HepG2 (cell line): Measurements from ENCODE around the gene SUSD3. TPM values are rescaled to one million over a fixed set of nuclear protein-coding genes. Genes with fewer than 3 reads are reported as not detected.
A peak's percentile ranks its signal among the peaks of the same experiment; 100 is the strongest.

Experiments used
- ATAC-seq: fragments of 200-7000 bp; cut with Tn5 transposase; 3 replicates; pipeline ENCODE4 v1.9.1; 2020; ENCODE audit warnings: mild to moderate bottlenecking, moderate library complexity
- BruUV-seq: library from RNA; stranded (reverse); fragments of 400-500 nt; replicated peaks from 2 replicates; lab custom pipeline; 2021; lab: Mats Ljungman, UMichigan
- CTCF ChIA-PET: fragments of 300-600 bp; formaldehyde crosslinking; extraction: SDS; loops from one replicate; lab custom pipeline; 2021; ENCODE audit warnings: low total read pairs, inconsistent platforms, low intra/inter-chr PET ratio; lab: Yijun Ruan, JAX
- POLR2A ChIA-PET: fragments of 350-600 bp; sonication (Branson Sonifier 250); formaldehyde crosslinking; loops from one replicate; lab custom pipeline; 2020; ENCODE audit warnings: antibody characterized with exemption, inconsistent platforms; lab: Yijun Ruan, JAX
- DNase-seq: peaks from one replicate; pipeline ENCODE4 v3.0.0-alpha.2; 2015; ENCODE audit warnings: low spot score
- FAIRE-seq: peaks from 3 replicates; lab custom pipeline; 2011; peaks lifted over from hg19 to GRCh38; lab: Jason Lieb, UNC
- H2AFZ ChIP-seq: one replicate; pipeline ENCODE4 v1.6.1; 2011; ENCODE audit warnings: low read length, inconsistent platforms
- H3K27ac ChIP-seq: fragments of 300-600 bp; 3 replicates; pipeline ENCODE4 v1.8.0; 2011; ENCODE audit warnings: mixed run types, mild to moderate bottlenecking, mixed read lengths, low read length, inconsistent platforms; ENCODE audit not compliant: insufficient read depth; ENCODE audit errors: extremely low read length
- H3K27me3 ChIP-seq, 2 experiments: fragments of 200-600 bp in 1 of 2; 2 replicates in 1 of 2; 3 replicates in 1 of 2; pipeline versions ENCODE4 v1.6.0 to v1.8.0; 2011; ENCODE audit warnings: low read length in 2 of 2, mild to moderate bottlenecking in 2 of 2, moderate library complexity in 2 of 2, inconsistent platforms in 1 of 2; ENCODE audit not compliant: insufficient read depth in 2 of 2, control insufficient read depth in 1 of 2
- H3K36me3 ChIP-seq, 2 experiments: fragments of 200-600 bp in 1 of 2; replicated peaks in 1 of 2; 2 replicates in 1 of 2; 3 replicates in 1 of 2; pipeline versions ENCODE4 v1.5.1 to v1.8.0; 2011; ENCODE audit warnings: low read length in 2 of 2, inconsistent platforms in 1 of 2; ENCODE audit not compliant: insufficient read depth in 2 of 2, control insufficient read depth in 1 of 2
- H3K4me1 ChIP-seq: 2 replicates; pipeline ENCODE4 v1.5.1; 2012; ENCODE audit warnings: low read length, inconsistent platforms; ENCODE audit not compliant: insufficient read depth
- H3K4me2 ChIP-seq: 2 replicates; pipeline ENCODE4 v1.6.0; 2011; ENCODE audit warnings: low read depth, low read length, inconsistent platforms
- H3K4me3 ChIP-seq, 3 experiments: fragments of 200-600 bp in 1 of 3; sonication (generic), shearing (Covaris generic) in 1 of 3; replicated peaks in 1 of 3; 2 replicates each; pipeline ENCODE4 v1.5.1; 2011 to 2016; ENCODE audit warnings: low read length in 3 of 3, inconsistent platforms in 2 of 3, low read depth in 2 of 3, mild to moderate bottlenecking in 2 of 3, control low read depth in 1 of 3, mixed read lengths in 1 of 3; ENCODE audit not compliant: insufficient read depth in 1 of 3
- H3K79me2 ChIP-seq: one replicate; pipeline ENCODE4 v1.6.1; 2011; ENCODE audit warnings: low read length, inconsistent platforms; ENCODE audit not compliant: insufficient read depth
- H3K9ac ChIP-seq: 2 replicates; pipeline ENCODE4 v1.6.0; 2011; ENCODE audit warnings: mild to moderate bottlenecking, low read depth, low read length, inconsistent platforms; ENCODE audit not compliant: insufficient read depth
- H3K9me3 ChIP-seq: 2 replicates; pipeline ENCODE4 v1.5.1; 2012; ENCODE audit warnings: mild to moderate bottlenecking, low read length
- H4K20me1 ChIP-seq: 2 replicates; pipeline ENCODE4 v1.6.0; 2011; ENCODE audit warnings: inconsistent platforms, mild to moderate bottlenecking, low read length, moderate library complexity; ENCODE audit not compliant: insufficient read depth
- CSRNP2 ChIP-seq: sonication (generic); formaldehyde crosslinking; conservative IDR thresholded peaks from 2 replicates; pipeline ENCODE4 v1.8.0; 2022; ENCODE audit warnings: low read depth, missing genetic modification reagents
- EED ChIP-seq: sonication (generic); formaldehyde crosslinking; IDR thresholded peaks from 2 replicates; pipeline ENCODE4 v1.5.0; 2020; ENCODE audit warnings: mild to moderate bottlenecking, missing genetic modification reagents
- HNF4A ChIP-seq: sonication (generic); formaldehyde crosslinking; IDR thresholded peaks from 2 replicates; pipeline ENCODE4 v1.4.0; 2020; ENCODE audit warnings: missing genetic modification reagents
- JUND ChIP-seq: sonication (generic); formaldehyde crosslinking; IDR thresholded peaks from 2 replicates; pipeline ENCODE4 v1.8.0; 2022; ENCODE audit warnings: mild to moderate bottlenecking, missing genetic modification reagents
- KLF13 ChIP-seq: sonication (generic); formaldehyde crosslinking; IDR thresholded peaks from 2 replicates; pipeline ENCODE4 v1.4.0; 2020; ENCODE audit warnings: mild to moderate bottlenecking, missing genetic modification reagents
- NR0B2 ChIP-seq: sonication (generic); formaldehyde crosslinking; IDR thresholded peaks from 2 replicates; pipeline ENCODE4 v1.4.0; 2020; ENCODE audit warnings: mild to moderate bottlenecking, missing genetic modification reagents
- SAP130 ChIP-seq: IDR thresholded peaks from 2 replicates; pipeline ENCODE4 v1.6.1; 2016; ENCODE audit warnings: low read depth
- TEAD3 ChIP-seq: optimal IDR thresholded peaks from 2 replicates; pipeline ENCODE3; 2016; ENCODE audit warnings: borderline replicate concordance
- ZFY ChIP-seq: sonication (generic); formaldehyde crosslinking; IDR thresholded peaks from 2 replicates; pipeline ENCODE4 v1.4.0; 2020; ENCODE audit warnings: missing genetic modification reagents
- ZNF263 ChIP-seq: sonication (generic); formaldehyde crosslinking; IDR thresholded peaks from 2 replicates; pipeline ENCODE4 v1.4.0; 2020; ENCODE audit warnings: missing genetic modification reagents
- ZNF788 ChIP-seq: sonication (generic); formaldehyde crosslinking; IDR thresholded peaks from 2 replicates; pipeline ENCODE4 v1.5.0; 2020; ENCODE audit warnings: mild to moderate bottlenecking, missing genetic modification reagents, borderline replicate concordance
- WGBS: methylation state at CpG from one replicate; pipeline ENCODE4 v1.1.6; 2017; ENCODE audit warnings: low lambda C conversion rate; 5-methylcytosine and 5-hydroxymethylcytosine counted together
- in situ Hi-C: cut with HindIII; loops from 2 replicates; pipeline ENCODE4 v1.10.0; 2017; ENCODE audit warnings: low pct_unique_long_range_greater_than_20kb; ENCODE audit not compliant: extremely low pct_ligation_motif_present
- intact Hi-C: fragments of 100-400 bp; cut with micrococcal nuclease; formaldehyde crosslinking; loops from one replicate; pipeline ENCODE4 v1.10.0; 2022; ENCODE audit not compliant: unreplicated experiment
- polyA plus RNA-seq, 8 experiments: library from polyadenylated mRNA; depleted of rRNA in 3 of 8; stranded (reverse) in 7 of 8; unstranded in 1 of 8; fragments of >200 nt; fragmentation: Illumina TruSeq in 4 of 8; extraction: Trizol in 4 of 8; gene quantifications; 2 replicates each; pipeline versions ENCODE4 v1.2.1 to v1.2.3, GENCODE V29; 2011 to 2016; ENCODE audit warnings: low read depth in 4 of 8, missing spikeins in 1 of 8, mixed read lengths in 1 of 8; ENCODE audit not compliant: insufficient read depth in 1 of 8
- total RNA-seq, 5 experiments: library from RNA; depleted of rRNA; stranded (reverse); fragments of >200 nt; fragmentation: Illumina TruSeq; extraction: Trizol; gene quantifications; 2 replicates each; pipeline ENCODE4 v1.2.3, GENCODE V29; 2016; ENCODE audit warnings: low read depth in 1 of 5

SUSD3 gene
- total and polyA plus RNA-seq, 2 of the 13 experiments (the other 11 are each of a cell fraction or from before 2014, with no cell fraction given), result 7.0 to 9.1 TPM

- FAIRE-seq, result no peak
- H3K36me3 ChIP-seq, result no peaks in the 10 kb centered on the region
- H3K27me3 ChIP-seq, result no peaks in the 10 kb centered on the region; a peak in 1 of 5 replicates
- in situ Hi-C loops (no loop called here), intact Hi-C loops (no loop called here)
- H3K79me2 ChIP-seq, result peaks cover 20% of the 10 kb centered on the region
- H3K4me3 ChIP-seq, result peak overlapping the region; percentile 82 to 91 (median 90)
- POLR2A ChIA-PET, result interaction anchor here (0.8 to 3.4 kb wide), 6 partner anchors 12 to 37 kb away, joined by 3 to 21 read pairs (median 5); partner anchors contain the start of gene NINJ1
- H2AFZ ChIP-seq, result no peak overlapping the region
- no peaks in the 10 kb centered on the region for H3K9me3 ChIP-seq
- no peak for ATAC-seq
- no peak for DNase-seq
- H3K4me1 ChIP-seq, result peaks cover 59% of the 10 kb centered on the region
- CTCF ChIA-PET, result no interaction called here
- WGBS, result 4% methylated on average over 9 of the region's 16 CpGs
- peak overlapping the region; percentile 80 for H3K9ac ChIP-seq
- BruUV-seq, result no TSS peak
- TF ChIP-seq EED (no peak), ZNF263 (CRISPR knock-in tag) (peak; percentile 36; the same call in 1 of the 2 replicates)
- H3K4me2 ChIP-seq, result peak overlapping the region; percentile 90
- H4K20me1 ChIP-seq, result no peaks in the 10 kb centered on the region; the same call in 1 of the 2 replicates
- peak overlapping the region; percentile 39 for H3K27ac ChIP-seq
These were observed 38.4 kb downstream of the SUSD3 start for GRCh38 chr9:93096811-93097382.

- TF ChIP-seq TEAD3 (CRISPR knock-in tag), result peak; percentile 10
- TF ChIP-seq NR0B2 (CRISPR knock-in tag), result 0 out of 2 replicates have a peak, but pooled peaks have one; percentile 35
- 0 out of 2 replicates have a peak, but pooled peaks have one; percentile 27 for TF ChIP-seq ZFY
- TF ChIP-seq HNF4A, result peak; percentile 39; the same call in 1 of the 2 replicates
- no peak for TF ChIP-seq JUND (CRISPR knock-in tag)
- 0 out of 2 replicates have a peak, but pooled peaks have one; percentile 9 for TF ChIP-seq KLF13 (CRISPR knock-in tag)
- no peak for TF ChIP-seq CSRNP2
- TF ChIP-seq ZNF788, result no peak
- TF ChIP-seq SAP130 (CRISPR knock-in tag), result peak; percentile 21; the same call in 1 of the 2 replicates
- 59% methylated on average over 10 of the region's 11 CpGs for WGBS
- no peak for DNase-seq
- H3K27ac ChIP-seq, result no peak overlapping the region
- ATAC-seq, result no peak
- H3K9me3 ChIP-seq, result no peaks in the 10 kb centered on the region
- H2AFZ ChIP-seq, result no peak overlapping the region
- in situ Hi-C loops (no loop called here), intact Hi-C loops (no loop called here)
- no peaks in the 10 kb centered on the region; the same call in 1 of the 2 replicates for H4K20me1 ChIP-seq
- H3K4me2 ChIP-seq, result peak overlapping the region; percentile 90
- BruUV-seq, result TSS peak; percentile 43
- H3K4me3 ChIP-seq, result peak overlapping the region; percentile 82 to 91 (median 90); a peak in 5 of 6 replicates
- FAIRE-seq, result no peak
- peaks cover 52% of the 10 kb centered on the region for H3K4me1 ChIP-seq
- POLR2A ChIA-PET, result interaction anchor here (1.2 to 3.4 kb wide), 4 partner anchors 11 to 36 kb away, joined by 3 to 21 read pairs (median 5); partner anchors contain the start of gene NINJ1
- peaks cover 25% of the 10 kb centered on the region for H3K79me2 ChIP-seq
- H3K9ac ChIP-seq, result peak overlapping the region; percentile 80; the same call in 1 of the 2 replicates
- CTCF ChIA-PET, result no interaction called here
- H3K27me3 ChIP-seq, result no peaks in the 10 kb centered on the region; a peak in 1 of 5 replicates
- no peaks in the 10 kb centered on the region for H3K36me3 ChIP-seq
These were observed 39.2 kb downstream of the SUSD3 start for GRCh38 chr9:93097511-93098201.
